ENCODE data around the gene VMP1.

DNA sequence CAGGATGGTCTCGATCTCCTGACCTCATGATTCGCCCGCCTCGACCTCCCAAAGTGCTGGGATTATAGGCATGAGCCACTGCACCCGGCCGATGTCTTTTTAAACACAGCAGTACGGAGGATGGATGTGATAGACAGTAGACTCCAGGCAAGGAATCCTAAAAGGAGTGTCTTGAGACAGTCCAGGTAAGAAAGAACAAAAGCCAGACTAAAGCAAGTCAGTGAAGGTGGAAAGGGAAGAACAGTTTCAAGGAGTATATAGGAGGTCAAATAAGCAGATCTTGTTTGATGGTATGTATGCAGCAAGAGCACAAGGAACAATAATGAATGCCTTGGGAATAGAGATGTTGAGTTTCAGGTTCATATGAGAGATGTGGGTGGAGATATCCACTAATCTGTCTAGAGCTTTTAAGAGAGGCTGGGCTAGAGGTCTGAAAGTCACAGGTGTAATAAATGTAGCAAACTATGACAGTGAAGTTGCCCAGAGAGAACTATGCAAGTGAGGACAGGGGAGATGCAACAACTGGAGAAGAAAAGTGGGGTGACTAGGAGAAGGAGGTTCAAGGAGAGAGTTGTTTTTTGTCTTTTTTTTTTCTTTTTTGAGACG, 180.8 kb downstream of the VMP1 start:
- TF ChIP-seq, protein P1, sequence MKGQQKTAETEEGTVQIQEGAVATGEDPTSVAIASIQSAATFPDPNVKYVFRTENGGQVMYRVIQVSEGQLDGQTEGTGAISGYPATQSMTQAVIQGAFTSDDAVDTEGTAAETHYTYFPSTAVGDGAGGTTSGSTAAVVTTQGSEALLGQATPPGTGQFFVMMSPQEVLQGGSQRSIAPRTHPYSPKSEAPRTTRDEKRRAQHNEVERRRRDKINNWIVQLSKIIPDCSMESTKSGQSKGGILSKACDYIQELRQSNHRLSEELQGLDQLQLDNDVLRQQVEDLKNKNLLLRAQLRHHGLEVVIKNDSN (CRISPR knock-in tag; IDR thresholded peaks at IDR 0.05), result no peak
- TF ChIP-seq, protein P2, sequence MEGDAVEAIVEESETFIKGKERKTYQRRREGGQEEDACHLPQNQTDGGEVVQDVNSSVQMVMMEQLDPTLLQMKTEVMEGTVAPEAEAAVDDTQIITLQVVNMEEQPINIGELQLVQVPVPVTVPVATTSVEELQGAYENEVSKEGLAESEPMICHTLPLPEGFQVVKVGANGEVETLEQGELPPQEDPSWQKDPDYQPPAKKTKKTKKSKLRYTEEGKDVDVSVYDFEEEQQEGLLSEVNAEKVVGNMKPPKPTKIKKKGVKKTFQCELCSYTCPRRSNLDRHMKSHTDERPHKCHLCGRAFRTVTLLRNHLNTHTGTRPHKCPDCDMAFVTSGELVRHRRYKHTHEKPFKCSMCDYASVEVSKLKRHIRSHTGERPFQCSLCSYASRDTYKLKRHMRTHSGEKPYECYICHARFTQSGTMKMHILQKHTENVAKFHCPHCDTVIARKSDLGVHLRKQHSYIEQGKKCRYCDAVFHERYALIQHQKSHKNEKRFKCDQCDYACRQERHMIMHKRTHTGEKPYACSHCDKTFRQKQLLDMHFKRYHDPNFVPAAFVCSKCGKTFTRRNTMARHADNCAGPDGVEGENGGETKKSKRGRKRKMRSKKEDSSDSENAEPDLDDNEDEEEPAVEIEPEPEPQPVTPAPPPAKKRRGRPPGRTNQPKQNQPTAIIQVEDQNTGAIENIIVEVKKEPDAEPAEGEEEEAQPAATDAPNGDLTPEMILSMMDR (IDR thresholded peaks at IDR 0.05), result no peak
- TF ChIP-seq ZNF138 (CRISPR knock-in tag; conservative IDR thresholded peaks at IDR 0.05), result no peak
- TF ChIP-seq, protein P3, sequence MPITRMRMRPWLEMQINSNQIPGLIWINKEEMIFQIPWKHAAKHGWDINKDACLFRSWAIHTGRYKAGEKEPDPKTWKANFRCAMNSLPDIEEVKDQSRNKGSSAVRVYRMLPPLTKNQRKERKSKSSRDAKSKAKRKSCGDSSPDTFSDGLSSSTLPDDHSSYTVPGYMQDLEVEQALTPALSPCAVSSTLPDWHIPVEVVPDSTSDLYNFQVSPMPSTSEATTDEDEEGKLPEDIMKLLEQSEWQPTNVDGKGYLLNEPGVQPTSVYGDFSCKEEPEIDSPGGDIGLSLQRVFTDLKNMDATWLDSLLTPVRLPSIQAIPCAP (CRISPR knock-in tag; IDR thresholded peaks at IDR 0.05), result no peak
- TF ChIP-seq, protein P4, sequence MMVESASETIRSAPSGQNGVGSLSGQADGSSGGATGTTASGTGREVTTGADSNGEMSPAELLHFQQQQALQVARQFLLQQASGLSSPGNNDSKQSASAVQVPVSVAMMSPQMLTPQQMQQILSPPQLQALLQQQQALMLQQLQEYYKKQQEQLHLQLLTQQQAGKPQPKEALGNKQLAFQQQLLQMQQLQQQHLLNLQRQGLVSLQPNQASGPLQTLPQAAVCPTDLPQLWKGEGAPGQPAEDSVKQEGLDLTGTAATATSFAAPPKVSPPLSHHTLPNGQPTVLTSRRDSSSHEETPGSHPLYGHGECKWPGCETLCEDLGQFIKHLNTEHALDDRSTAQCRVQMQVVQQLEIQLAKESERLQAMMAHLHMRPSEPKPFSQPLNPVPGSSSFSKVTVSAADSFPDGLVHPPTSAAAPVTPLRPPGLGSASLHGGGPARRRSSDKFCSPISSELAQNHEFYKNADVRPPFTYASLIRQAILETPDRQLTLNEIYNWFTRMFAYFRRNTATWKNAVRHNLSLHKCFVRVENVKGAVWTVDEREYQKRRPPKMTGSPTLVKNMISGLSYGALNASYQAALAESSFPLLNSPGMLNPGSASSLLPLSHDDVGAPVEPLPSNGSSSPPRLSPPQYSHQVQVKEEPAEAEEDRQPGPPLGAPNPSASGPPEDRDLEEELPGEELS (CRISPR knock-in tag; IDR thresholded peaks at IDR 0.05), result no peak

All from WTC11 (cell line).